ENCODE measurements around the gene OSCP1. TPM values are rescaled to one million over a fixed set of nuclear protein-coding genes. Genes with fewer than 3 reads are reported as not detected.
"Not testable (repeated sequence)": the region's sequence is repeated elsewhere in the genome, so short reads cannot be mapped to it uniquely, and the experiment has no call there.

The OSCP1 gene
- total RNA-seq: 14.2 and 21.2 TPM in 2 replicates

GRCh38 chr1:36450270-36450918 is at the start of gene OSCP1:
TSS of gene OSCP1 (minus strand) at chr1:36450451. CDS start at chr1:36450369, 82 bp downstream.
- peak; percentile 92 for DNase-seq (ENCODE audit: low read depth)

- DNase-seq (ENCODE audit: low read depth): no peak
Measured at GRCh38 chr1:36497207-36497606, 47.0 kb upstream of the OSCP1 start.

GRCh38 chr1:36494971-36495370 is 44.7 kb upstream of the OSCP1 start:
- no peak for DNase-seq (ENCODE audit: low read depth)

- no peak for DNase-seq (ENCODE audit: low read depth)
Measured at GRCh38 chr1:36493524-36493923, 43.3 kb upstream of the OSCP1 start.

- DNase-seq (ENCODE audit: low read depth): no peak
Measured at GRCh38 chr1:36492491-36492890, 42.2 kb upstream of the OSCP1 start.

- DNase-seq (ENCODE audit: low read depth): not testable (repeated sequence)
Measured at GRCh38 chr1:36489258-36490051, 39.2 kb upstream of the OSCP1 start.

- DNase-seq (ENCODE audit: low read depth): no peak
Measured at GRCh38 chr1:36487906-36488305, 37.7 kb upstream of the OSCP1 start.

GRCh38 chr1:36487336-36487725 is 37.1 kb upstream of the OSCP1 start:
- not testable (repeated sequence) for DNase-seq (ENCODE audit: low read depth)

- peak; percentile 97 for DNase-seq (ENCODE audit: low read depth)
Measured at GRCh38 chr1:36486439-36487335, 36.4 kb upstream of the OSCP1 start.

- no peak for DNase-seq (ENCODE audit: low read depth)
Measured at GRCh38 chr1:36486093-36486438, 35.8 kb upstream of the OSCP1 start.

- DNase-seq (ENCODE audit: low read depth): no peak
Measured at GRCh38 chr1:36484099-36484498, 33.8 kb upstream of the OSCP1 start.

- no peak for DNase-seq (ENCODE audit: low read depth)
Measured at GRCh38 chr1:36482724-36483388, 32.6 kb upstream of the OSCP1 start, which contains the start of gene CSF3R. TSS of gene CSF3R (minus strand) at chr1:36482913. CDS start at chr1:36479496, 3,417 bp downstream.

- DNase-seq (ENCODE audit: low read depth): no peak
Measured at GRCh38 chr1:36481771-36482723, 31.8 kb upstream of the OSCP1 start.

- DNase-seq (ENCODE audit: low read depth): no peak
Measured at GRCh38 chr1:36481091-36481490, 30.8 kb upstream of the OSCP1 start.

GRCh38 chr1:36480161-36480560 is 29.9 kb upstream of the OSCP1 start:
- no peak for DNase-seq (ENCODE audit: low read depth)

- no peak for DNase-seq (ENCODE audit: low read depth)
Measured at GRCh38 chr1:36479505-36480051, 29.3 kb upstream of the OSCP1 start.

GRCh38 chr1:36477615-36478014 is 27.4 kb upstream of the OSCP1 start:
- DNase-seq (ENCODE audit: low read depth): not testable (repeated sequence)

GRCh38 chr1:36476945-36477344 is 26.7 kb upstream of the OSCP1 start:
- no peak for DNase-seq (ENCODE audit: low read depth)

- no peak for DNase-seq (ENCODE audit: low read depth)
Measured at GRCh38 chr1:36475910-36476604, 25.8 kb upstream of the OSCP1 start.

GRCh38 chr1:36475341-36475740 is 25.1 kb upstream of the OSCP1 start:
- DNase-seq (ENCODE audit: low read depth): no peak

All from renal cortical epithelial cell (primary cell).